Measurements from ENCODE around the gene ST6GALNAC2. TPM values are rescaled to one million over a fixed set of nuclear protein-coding genes. Genes with fewer than 3 reads are reported as not detected.
"Not testable (repeated sequence)": the region's sequence is repeated elsewhere in the genome, so short reads cannot be mapped to it uniquely, and the experiment has no call there.

The ST6GALNAC2 gene
- total RNA-seq, 4 donors from 2014 or later = 71.1 to 94.3 (median 80.3) TPM

- DNase-seq (ENCODE audit: low spot score in 2 of 2) = no peak
- Histone ChIP-seq H3K27me3 (peaks cover 6% of the 10 kb centered on the region), H3K36me3 (no peaks in the 10 kb centered on the region), H3K4me3 (peak within 1 kb of the TSS; percentile 56), H3K4me1 (peaks cover 51% of the 10 kb centered on the region), H3K9me3 (no peaks in the 10 kb centered on the region), H3K27ac (peak within 1 kb of the TSS; percentile 57)
- 0% methylated on average over 3 of the region's 95 CpGs for WGBS
- TF ChIP-seq POLR2AphosphoS5 (IDR thresholded peaks at IDR 0.05) (no peak), POLR2A (IDR thresholded peaks at IDR 0.05) (peak in 1 of 2 donors; percentile 23)
These were observed 47.9 kb downstream of the ST6GALNAC2 start, which contains the start of gene CYGB for GRCh38 chr17:76537578-76538280. Gene CYGB (minus strand): TSS chr17:76537709. CDS start chr17:76537542, 167 bp downstream.

DNA sequence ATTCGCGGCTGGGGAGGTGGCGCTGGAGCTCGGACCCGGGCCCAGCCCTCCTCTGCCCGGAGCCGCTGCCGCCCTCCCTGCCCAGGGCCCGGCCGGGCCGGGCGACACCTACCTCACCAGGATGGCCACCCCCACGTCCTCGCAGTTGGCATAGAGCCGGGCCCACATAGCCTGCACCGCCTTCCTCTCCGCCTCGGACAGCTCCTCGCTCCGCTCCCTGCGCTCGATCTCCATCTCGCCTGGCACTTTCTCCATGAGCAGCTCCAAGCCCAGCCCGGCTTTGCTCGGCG is 48.4 kb downstream of the ST6GALNAC2 start:
- Histone ChIP-seq H3K4me1 (peaks cover 47% of the 10 kb centered on the region), H3K4me3 (peak overlapping the region; percentile 56), H3K9me3 (no peaks in the 10 kb centered on the region), H3K27ac (no peak overlapping the region), H3K36me3 (no peaks in the 10 kb centered on the region), H3K27me3 (peaks cover 6% of the 10 kb centered on the region)
- no CpG with 5 or more reads among the region's 26 CpGs for WGBS
- TF ChIP-seq POLR2A (IDR thresholded peaks at IDR 0.05) = no peak
- TF ChIP-seq, protein P1, sequence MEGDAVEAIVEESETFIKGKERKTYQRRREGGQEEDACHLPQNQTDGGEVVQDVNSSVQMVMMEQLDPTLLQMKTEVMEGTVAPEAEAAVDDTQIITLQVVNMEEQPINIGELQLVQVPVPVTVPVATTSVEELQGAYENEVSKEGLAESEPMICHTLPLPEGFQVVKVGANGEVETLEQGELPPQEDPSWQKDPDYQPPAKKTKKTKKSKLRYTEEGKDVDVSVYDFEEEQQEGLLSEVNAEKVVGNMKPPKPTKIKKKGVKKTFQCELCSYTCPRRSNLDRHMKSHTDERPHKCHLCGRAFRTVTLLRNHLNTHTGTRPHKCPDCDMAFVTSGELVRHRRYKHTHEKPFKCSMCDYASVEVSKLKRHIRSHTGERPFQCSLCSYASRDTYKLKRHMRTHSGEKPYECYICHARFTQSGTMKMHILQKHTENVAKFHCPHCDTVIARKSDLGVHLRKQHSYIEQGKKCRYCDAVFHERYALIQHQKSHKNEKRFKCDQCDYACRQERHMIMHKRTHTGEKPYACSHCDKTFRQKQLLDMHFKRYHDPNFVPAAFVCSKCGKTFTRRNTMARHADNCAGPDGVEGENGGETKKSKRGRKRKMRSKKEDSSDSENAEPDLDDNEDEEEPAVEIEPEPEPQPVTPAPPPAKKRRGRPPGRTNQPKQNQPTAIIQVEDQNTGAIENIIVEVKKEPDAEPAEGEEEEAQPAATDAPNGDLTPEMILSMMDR (IDR thresholded peaks at IDR 0.05) = no peak
- no peak for DNase-seq (ENCODE audit: low spot score in 2 of 2)

GRCh38 chr17:76536511-76537287 is 49.0 kb downstream of the ST6GALNAC2 start:
- Histone ChIP-seq H3K9me3 (no peaks in the 10 kb centered on the region), H3K4me1 (peaks cover 47% of the 10 kb centered on the region), H3K4me3 (peak overlapping the region; percentile 56), H3K36me3 (no peaks in the 10 kb centered on the region), H3K27ac (no peak overlapping the region), H3K27me3 (peaks cover 6% of the 10 kb centered on the region)
- TF ChIP-seq POLR2AphosphoS5 (IDR thresholded peaks at IDR 0.05) = no peak
- no peak for TF ChIP-seq POLR2A (IDR thresholded peaks at IDR 0.05)
- no peak for TF ChIP-seq EP300 (IDR thresholded peaks at IDR 0.05)
- TF ChIP-seq, protein P1 (IDR thresholded peaks at IDR 0.05) = no peak
- WGBS = 86% methylated on average over 11 of the region's 25 CpGs
- DNase-seq (ENCODE audit: low spot score in 2 of 2) = no peak

GRCh38 chr17:76535788-76536510 is 49.7 kb downstream of the ST6GALNAC2 start:
- DNase-seq (ENCODE audit: low spot score in 2 of 2) = no peak
- TF ChIP-seq POLR2A (IDR thresholded peaks at IDR 0.05) (no peak), POLR2AphosphoS5 (IDR thresholded peaks at IDR 0.05) (no peak), EP300 (IDR thresholded peaks at IDR 0.05) (no peak)
- TF ChIP-seq, protein P1 (IDR thresholded peaks at IDR 0.05) = no peak
- 86% methylated on average over 19 of the region's 19 CpGs for WGBS
- no peak overlapping the region for H3K27ac ChIP-seq
- no peaks in the 10 kb centered on the region for H3K36me3 ChIP-seq
- H3K9me3 ChIP-seq = no peaks in the 10 kb centered on the region
- no peak overlapping the region for H3K4me3 ChIP-seq
- H3K27me3 ChIP-seq = peaks cover 6% of the 10 kb centered on the region
- peaks cover 50% of the 10 kb centered on the region for H3K4me1 ChIP-seq

DNA sequence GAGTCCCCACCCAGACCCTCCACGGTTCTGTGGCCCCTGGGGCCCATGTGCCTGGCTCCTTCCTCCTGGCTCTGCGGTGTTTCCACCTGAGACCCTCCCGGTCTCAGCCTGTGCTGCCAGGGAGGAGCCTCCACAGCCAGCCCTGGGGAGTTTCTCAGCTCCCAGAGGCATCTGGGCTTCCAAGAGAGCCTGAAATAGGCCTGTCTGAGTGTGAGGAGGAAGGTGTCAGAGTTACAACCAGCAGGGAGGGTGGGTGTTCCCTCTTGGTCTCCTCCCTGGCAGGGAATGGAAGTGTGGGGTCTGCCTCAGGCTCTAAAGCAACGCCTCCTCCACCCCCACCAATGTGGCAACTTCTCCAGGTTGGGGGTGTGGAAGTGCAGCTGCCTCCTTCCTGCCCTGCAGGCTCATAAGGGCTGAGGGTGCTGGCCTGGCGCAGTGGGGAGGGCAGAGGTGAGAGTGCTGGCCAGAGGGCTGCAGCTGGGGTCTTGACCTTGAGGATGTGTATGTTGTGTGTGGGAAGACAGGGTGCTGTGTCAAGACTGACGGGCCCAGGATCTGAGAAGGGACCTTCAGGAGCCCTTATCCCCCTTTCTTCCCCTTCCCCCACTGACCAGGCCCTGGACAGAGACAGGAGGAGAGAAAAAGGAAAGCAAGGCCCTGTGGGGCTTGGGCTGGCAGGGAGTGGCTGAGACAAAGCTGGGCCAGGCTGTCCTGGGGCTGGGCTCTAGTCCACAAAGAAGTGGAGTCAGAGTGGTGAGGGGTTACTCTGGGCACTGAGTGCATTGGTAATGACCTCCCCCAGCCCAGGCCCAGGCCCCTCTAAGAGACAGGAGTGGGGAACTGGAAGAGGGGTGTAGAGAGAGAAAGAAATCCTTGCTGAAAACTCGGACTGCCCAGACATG is 50.6 kb downstream of the ST6GALNAC2 start:
- H3K27me3 ChIP-seq = peaks cover 6% of the 10 kb centered on the region
- no peaks in the 10 kb centered on the region for H3K9me3 ChIP-seq
- no peak for DNase-seq (ENCODE audit: low spot score in 2 of 2)
- H3K36me3 ChIP-seq = no peaks in the 10 kb centered on the region
- no peak overlapping the region for H3K27ac ChIP-seq
- WGBS = 79% methylated on average over 6 of the region's 7 CpGs
- peaks cover 50% of the 10 kb centered on the region for H3K4me1 ChIP-seq
- TF ChIP-seq, protein P1 (IDR thresholded peaks at IDR 0.05) = no peak
- TF ChIP-seq POLR2A (IDR thresholded peaks at IDR 0.05) = no peak
- no peak for TF ChIP-seq POLR2AphosphoS5 (IDR thresholded peaks at IDR 0.05)
- no peak for TF ChIP-seq EP300 (IDR thresholded peaks at IDR 0.05)
- no peak overlapping the region for H3K4me3 ChIP-seq

GRCh38 chr17:76533640-76534359 is 51.9 kb downstream of the ST6GALNAC2 start:
- WGBS = 95% methylated on average over 9 of the region's 9 CpGs
- DNase-seq (ENCODE audit: low spot score in 2 of 2); H3K4me3 ChIP-seq; H3K27ac ChIP-seq; H3K27me3 ChIP-seq; H3K36me3 ChIP-seq; H3K9me3 ChIP-seq: not testable (repeated sequence)
- peaks cover 51% of the 10 kb centered on the region for H3K4me1 ChIP-seq
